ENCODE measurements around the gene SHKBP1. TPM values are rescaled to one million over a fixed set of nuclear protein-coding genes. Genes with fewer than 3 reads are reported as not detected.

The SHKBP1 gene
- polyA plus RNA-seq, 4 donors, result 27.0 to 70.3 (median 60.4) TPM

DNA sequence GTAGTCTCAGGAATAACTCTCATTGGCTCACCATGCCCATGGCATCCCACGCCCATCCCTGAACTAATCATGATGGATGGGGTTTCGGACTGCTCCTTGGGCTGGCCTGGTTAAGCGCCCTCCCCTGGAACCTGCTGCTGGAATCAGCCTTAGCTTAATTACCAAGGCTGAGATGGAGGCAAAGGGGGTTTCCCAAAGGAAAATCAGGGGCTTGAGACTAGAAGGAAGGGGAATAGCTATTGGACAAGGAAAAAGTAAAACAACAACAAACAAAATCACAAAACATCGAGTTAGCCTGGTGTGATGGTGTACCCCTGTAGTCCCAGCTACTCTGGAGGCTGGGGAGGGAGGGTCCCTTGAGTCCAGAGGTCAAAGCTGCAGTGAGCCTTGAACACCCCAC is 25.7 kb upstream of the SHKBP1 start:
- H3K36me3 ChIP-seq (ENCODE audit: control insufficient read depth in 3 of 3, insufficient read depth in 2 of 3, low read depth in 1 of 3, low read length in 3 of 3), result no peaks in the 10 kb centered on the region
- WGBS, 3 donors, result 80 to 93% (median 86%) methylated on average over 4 of the region's 4 CpGs
- H3K27me3 ChIP-seq (ENCODE audit: control insufficient read depth in 3 of 3, insufficient read depth in 3 of 3, low read length in 3 of 3), result peaks cover 7 to 39% (median 18%) of the 10 kb centered on the region in 3 donors
- H3K27ac ChIP-seq (ENCODE audit: low read depth in 1 of 3, low read length in 2 of 3), result no peak overlapping the region
- FAIRE-seq (no peak), DNase-seq (no peak)
- peaks cover 0 to 4% (median 0%) of the 10 kb centered on the region in 3 donors for H3K4me1 ChIP-seq (ENCODE audit: control insufficient read depth in 3 of 3, insufficient read depth in 2 of 3, low read depth in 1 of 3, low read length in 2 of 3)
- peaks cover 0 to 4% of the 10 kb centered on the region in 2 donors for H3K9me3 ChIP-seq (ENCODE audit: control insufficient read depth in 2 of 2, insufficient read depth in 1 of 2, low read depth in 1 of 2, low read length in 1 of 2)
- H3K4me3 ChIP-seq (ENCODE audit: low read depth in 1 of 3, low read length in 3 of 3), result no peak overlapping the region

DNA sequence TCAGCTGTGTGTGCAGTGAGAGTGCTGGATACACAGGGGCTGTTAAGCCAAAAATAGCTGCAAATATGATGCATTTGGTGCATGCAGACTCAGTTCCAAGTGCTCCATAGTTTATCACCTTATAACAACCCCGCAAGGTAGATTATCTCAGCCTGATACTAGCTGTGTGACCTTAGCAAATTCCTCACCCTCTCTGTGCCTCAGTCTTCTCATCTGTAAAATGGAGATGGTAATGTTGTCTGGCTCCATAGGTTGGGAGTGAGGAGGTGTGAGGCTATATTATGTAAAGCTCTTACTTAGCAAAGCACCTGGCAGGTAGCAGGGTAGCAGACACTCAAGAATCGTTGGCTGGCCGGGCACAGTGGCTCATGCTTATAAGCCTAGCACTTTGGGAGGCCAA is 23.8 kb upstream of the SHKBP1 start:
- no peak overlapping the region for H3K4me3 ChIP-seq (ENCODE audit: low read depth in 1 of 3, low read length in 3 of 3)
- H3K9me3 ChIP-seq (ENCODE audit: control insufficient read depth in 2 of 2, insufficient read depth in 1 of 2, low read depth in 1 of 2, low read length in 1 of 2), result no peaks in the 10 kb centered on the region
- DNase-seq, result no peak
- peaks cover 7 to 41% (median 16%) of the 10 kb centered on the region in 3 donors for H3K27me3 ChIP-seq (ENCODE audit: control insufficient read depth in 3 of 3, insufficient read depth in 3 of 3, low read length in 3 of 3)
- H3K27ac ChIP-seq (ENCODE audit: low read depth in 1 of 3, low read length in 2 of 3), result no peak overlapping the region
- FAIRE-seq, result no peak
- H3K36me3 ChIP-seq (ENCODE audit: control insufficient read depth in 3 of 3, insufficient read depth in 2 of 3, low read depth in 1 of 3, low read length in 3 of 3), result no peaks in the 10 kb centered on the region
- 88 to 92% (median 91%) methylated on average over 3 of the region's 3 CpGs for WGBS, 3 donors
- H3K4me1 ChIP-seq (ENCODE audit: control insufficient read depth in 3 of 3, insufficient read depth in 2 of 3, low read depth in 1 of 3, low read length in 2 of 3), result peaks cover 0 to 4% (median 0%) of the 10 kb centered on the region in 3 donors

DNA sequence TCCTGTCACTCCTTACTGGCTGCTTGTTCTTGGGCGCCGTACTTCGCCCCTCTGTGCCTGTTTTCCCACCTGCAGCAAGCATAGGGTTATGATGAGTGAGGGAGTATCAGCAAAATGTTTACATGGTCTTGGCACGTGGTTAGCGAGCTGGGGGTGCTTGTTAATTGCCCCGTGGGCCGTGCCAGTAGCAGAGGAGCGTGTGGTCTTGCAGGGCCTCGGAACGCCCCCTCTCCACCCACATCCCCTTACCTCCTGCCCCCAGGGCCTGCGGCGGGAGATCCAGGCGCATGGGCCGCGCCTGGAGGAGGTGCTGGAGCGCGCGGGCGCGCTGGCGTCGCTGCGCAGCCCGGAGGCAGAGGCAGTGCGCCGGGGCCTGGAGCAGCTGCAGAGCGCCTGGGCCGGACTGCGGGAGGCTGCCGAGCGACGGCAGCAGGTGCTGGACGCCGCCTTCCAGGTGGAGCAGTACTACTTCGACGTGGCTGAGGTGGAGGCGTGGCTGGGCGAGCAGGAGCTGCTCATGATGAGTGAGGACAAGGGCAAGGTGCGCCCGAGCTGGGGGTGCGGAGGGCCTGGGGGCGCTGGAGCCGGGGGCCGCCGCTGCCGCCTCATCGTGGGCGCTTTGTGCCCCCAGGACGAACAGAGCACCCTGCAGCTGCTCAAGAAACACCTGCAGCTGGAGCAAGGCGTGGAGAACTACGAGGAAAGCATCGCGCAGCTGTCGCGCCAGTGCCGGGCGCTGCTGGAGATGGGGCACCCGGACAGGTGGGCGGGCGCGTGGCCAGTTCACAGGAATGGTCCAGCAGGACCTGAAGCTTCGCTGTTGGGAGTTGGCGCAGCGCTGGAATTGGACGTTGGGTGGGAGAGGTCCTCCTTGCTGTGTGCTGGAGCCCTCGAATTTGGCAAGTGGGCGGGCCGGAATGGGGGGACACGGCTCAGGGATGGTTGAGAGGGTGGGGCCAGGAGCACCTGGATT is 22.5 kb upstream of the SHKBP1 start:
- FAIRE-seq (no peak), DNase-seq (peak; percentile 30 to 55)
- Histone ChIP-seq H3K9me3 (ENCODE audit: control insufficient read depth in 2 of 2, insufficient read depth in 1 of 2, low read depth in 1 of 2, low read length in 1 of 2) (no peaks in the 10 kb centered on the region), H3K4me3 (ENCODE audit: low read depth in 1 of 3, low read length in 3 of 3) (no peak overlapping the region), H3K4me1 (ENCODE audit: control insufficient read depth in 3 of 3, insufficient read depth in 2 of 3, low read depth in 1 of 3, low read length in 2 of 3) (no peaks in the 10 kb centered on the region), H3K27ac (ENCODE audit: low read depth in 1 of 3, low read length in 2 of 3) (no peak overlapping the region), H3K27me3 (ENCODE audit: control insufficient read depth in 3 of 3, insufficient read depth in 3 of 3, low read length in 3 of 3) (peaks cover 7 to 31% (median 16%) of the 10 kb centered on the region in 3 donors), H3K36me3 (ENCODE audit: control insufficient read depth in 3 of 3, insufficient read depth in 2 of 3, low read depth in 1 of 3, low read length in 3 of 3) (no peaks in the 10 kb centered on the region)
- 8 to 15% (median 12%) methylated on average over 63 to 69 of the region's 69 CpGs for WGBS, 3 donors

GRCh38 chr19:40555978-40556689 is 20.5 kb upstream of the SHKBP1 start:
- 60 to 78% (median 70%) methylated on average over 17 of the region's 17 CpGs for WGBS, 3 donors
- no peaks in the 10 kb centered on the region for H3K36me3 ChIP-seq (ENCODE audit: control insufficient read depth in 3 of 3, insufficient read depth in 2 of 3, low read depth in 1 of 3, low read length in 3 of 3)
- no peak overlapping the region for H3K27ac ChIP-seq (ENCODE audit: low read depth in 1 of 3, low read length in 2 of 3)
- DNase-seq (no peak), FAIRE-seq (no peak)
- peaks cover 7 to 36% (median 16%) of the 10 kb centered on the region in 3 donors for H3K27me3 ChIP-seq (ENCODE audit: control insufficient read depth in 3 of 3, insufficient read depth in 3 of 3, low read length in 3 of 3)
- no peak overlapping the region for H3K4me3 ChIP-seq (ENCODE audit: low read depth in 1 of 3, low read length in 3 of 3)
- H3K9me3 ChIP-seq (ENCODE audit: control insufficient read depth in 2 of 2, insufficient read depth in 1 of 2, low read depth in 1 of 2, low read length in 1 of 2), result no peaks in the 10 kb centered on the region
- H3K4me1 ChIP-seq (ENCODE audit: control insufficient read depth in 3 of 3, insufficient read depth in 2 of 3, low read depth in 1 of 3, low read length in 2 of 3), result no peaks in the 10 kb centered on the region

DNA sequence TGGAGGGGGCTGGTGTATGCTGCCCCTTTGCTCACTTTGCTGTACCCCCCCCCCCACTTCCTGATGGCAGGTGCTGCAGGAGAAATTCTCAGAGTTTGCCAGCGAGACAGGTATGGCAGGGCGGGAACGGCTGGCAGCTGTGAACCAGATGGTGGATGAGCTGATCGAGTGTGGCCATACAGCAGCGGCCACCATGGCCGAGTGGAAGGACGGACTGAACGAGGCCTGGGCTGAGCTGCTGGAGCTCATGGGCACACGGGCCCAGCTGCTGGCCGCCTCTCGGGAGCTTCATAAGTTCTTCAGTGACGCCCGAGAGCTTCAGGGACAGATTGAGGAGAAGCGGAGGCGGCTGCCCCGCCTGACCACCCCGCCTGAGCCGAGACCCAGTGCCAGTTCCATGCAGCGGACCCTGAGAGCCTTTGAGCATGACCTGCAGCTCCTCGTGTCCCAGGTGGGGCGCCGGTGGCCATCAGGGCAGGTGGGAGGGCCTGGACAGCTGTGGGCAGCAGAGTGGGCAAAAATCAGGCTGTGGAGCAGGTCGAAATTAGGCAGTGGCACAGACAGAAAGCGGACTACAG is 19.6 kb upstream of the SHKBP1 start:
- Histone ChIP-seq H3K27ac (ENCODE audit: low read depth in 1 of 3, low read length in 2 of 3) (no peak overlapping the region), H3K36me3 (ENCODE audit: control insufficient read depth in 3 of 3, insufficient read depth in 2 of 3, low read depth in 1 of 3, low read length in 3 of 3) (no peaks in the 10 kb centered on the region), H3K4me3 (ENCODE audit: low read depth in 1 of 3, low read length in 3 of 3) (no peak overlapping the region), H3K9me3 (ENCODE audit: control insufficient read depth in 2 of 2, insufficient read depth in 1 of 2, low read depth in 1 of 2, low read length in 1 of 2) (no peaks in the 10 kb centered on the region), H3K4me1 (ENCODE audit: control insufficient read depth in 3 of 3, insufficient read depth in 2 of 3, low read depth in 1 of 3, low read length in 2 of 3) (no peaks in the 10 kb centered on the region), H3K27me3 (ENCODE audit: control insufficient read depth in 3 of 3, insufficient read depth in 3 of 3, low read length in 3 of 3) (peaks cover 7 to 36% (median 16%) of the 10 kb centered on the region in 3 donors)
- FAIRE-seq (no peak), DNase-seq (no peak)
- WGBS, 3 donors, result 76 to 87% (median 80%) methylated on average over 24 of the region's 24 CpGs

DNA sequence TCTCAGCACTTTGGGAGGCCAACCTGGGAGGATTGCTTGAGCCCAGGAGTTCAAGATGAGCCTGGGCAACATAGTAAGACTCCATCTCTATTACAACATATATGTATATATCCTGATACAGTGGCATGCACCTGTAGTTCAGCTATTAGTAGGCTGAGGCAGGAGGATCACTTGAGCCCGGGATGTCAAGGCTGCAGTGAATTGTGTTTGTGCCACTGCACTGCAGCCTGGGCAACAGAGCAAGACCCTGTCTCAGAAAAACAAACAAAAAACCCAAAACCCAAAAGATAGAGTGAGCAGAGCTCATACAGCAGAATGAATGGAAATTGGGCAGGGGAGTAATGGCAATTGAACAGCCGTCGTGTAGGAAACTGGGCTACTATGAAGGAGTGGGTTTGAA is 17.3 kb upstream of the SHKBP1 start:
- DNase-seq (no peak), FAIRE-seq (no peak)
- Histone ChIP-seq H3K36me3 (ENCODE audit: control insufficient read depth in 3 of 3, insufficient read depth in 2 of 3, low read depth in 1 of 3, low read length in 3 of 3) (no peaks in the 10 kb centered on the region), H3K27ac (ENCODE audit: low read depth in 1 of 3, low read length in 2 of 3) (no peak overlapping the region), H3K4me1 (ENCODE audit: control insufficient read depth in 3 of 3, insufficient read depth in 2 of 3, low read depth in 1 of 3, low read length in 2 of 3) (no peaks in the 10 kb centered on the region), H3K4me3 (ENCODE audit: low read depth in 1 of 3, low read length in 3 of 3) (no peak overlapping the region), H3K27me3 (ENCODE audit: control insufficient read depth in 3 of 3, insufficient read depth in 3 of 3, low read length in 3 of 3) (peaks cover under 1 to 27% (median 6%) of the 10 kb centered on the region in 3 donors), H3K9me3 (ENCODE audit: control insufficient read depth in 2 of 2, insufficient read depth in 1 of 2, low read depth in 1 of 2, low read length in 1 of 2) (no peaks in the 10 kb centered on the region)
- WGBS, 3 donors, result 65 to 81% (median 76%) methylated on average over 3 of the region's 3 CpGs

- Histone ChIP-seq H3K4me1 (ENCODE audit: control insufficient read depth in 3 of 3, insufficient read depth in 2 of 3, low read depth in 1 of 3, low read length in 2 of 3) (no peaks in the 10 kb centered on the region), H3K27ac (ENCODE audit: low read depth in 1 of 3, low read length in 2 of 3) (no peak overlapping the region), H3K36me3 (ENCODE audit: control insufficient read depth in 3 of 3, insufficient read depth in 2 of 3, low read depth in 1 of 3, low read length in 3 of 3) (no peaks in the 10 kb centered on the region), H3K4me3 (ENCODE audit: low read depth in 1 of 3, low read length in 3 of 3) (no peak overlapping the region), H3K27me3 (ENCODE audit: control insufficient read depth in 3 of 3, insufficient read depth in 3 of 3, low read length in 3 of 3) (peaks cover 0 to 20% (median under 1%) of the 10 kb centered on the region in 3 donors), H3K9me3 (ENCODE audit: control insufficient read depth in 2 of 2, insufficient read depth in 1 of 2, low read depth in 1 of 2, low read length in 1 of 2) (no peaks in the 10 kb centered on the region)
- WGBS, 3 donors, result 45 to 64% (median 60%) methylated on average over 14 to 20 of the region's 20 CpGs
- DNase-seq (no peak), FAIRE-seq (no peak)
Observed at GRCh38 chr19:40560092-40560507, 16.6 kb upstream of the SHKBP1 start.

DNA sequence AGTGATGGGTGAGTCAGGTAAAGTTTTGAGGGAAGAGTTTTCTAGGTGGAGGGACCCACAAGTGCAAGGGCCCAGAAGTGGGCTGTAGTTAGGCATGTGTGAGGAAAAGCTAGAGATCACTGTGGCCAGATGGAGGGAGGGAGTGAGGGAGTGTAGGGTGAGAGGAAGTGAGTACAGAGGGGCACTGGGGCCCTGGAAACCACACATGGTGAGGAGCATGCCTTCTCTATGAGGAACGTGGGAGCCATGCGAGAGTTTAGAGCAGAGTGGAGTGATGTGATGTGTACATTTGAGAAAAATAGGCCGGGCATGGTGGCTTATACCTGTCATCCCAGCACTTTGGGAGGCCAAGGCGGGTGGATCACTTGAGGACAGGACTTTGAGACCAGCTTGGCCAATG is 14.7 kb upstream of the SHKBP1 start:
- Histone ChIP-seq H3K4me1 (ENCODE audit: control insufficient read depth in 3 of 3, insufficient read depth in 2 of 3, low read depth in 1 of 3, low read length in 2 of 3) (no peaks in the 10 kb centered on the region), H3K27ac (ENCODE audit: low read depth in 1 of 3, low read length in 2 of 3) (no peak overlapping the region), H3K36me3 (ENCODE audit: control insufficient read depth in 3 of 3, insufficient read depth in 2 of 3, low read depth in 1 of 3, low read length in 3 of 3) (no peaks in the 10 kb centered on the region), H3K9me3 (ENCODE audit: control insufficient read depth in 2 of 2, insufficient read depth in 1 of 2, low read depth in 1 of 2, low read length in 1 of 2) (no peaks in the 10 kb centered on the region), H3K4me3 (ENCODE audit: low read depth in 1 of 3, low read length in 3 of 3) (no peak overlapping the region), H3K27me3 (ENCODE audit: control insufficient read depth in 3 of 3, insufficient read depth in 3 of 3, low read length in 3 of 3) (peaks cover 4 to 29% (median 5%) of the 10 kb centered on the region in 3 donors)
- FAIRE-seq (no peak), DNase-seq (no peak)
- WGBS, 3 donors, result 64 to 68% (median 66%) methylated on average over 4 of the region's 4 CpGs
